Measurements from ENCODE around the gene UBE2M. TPM values are rescaled to one million over a fixed set of nuclear protein-coding genes. Genes with fewer than 3 reads are reported as not detected.

Gene UBE2M
- total and polyA plus RNA-seq, 4 donors, result 25.9 to 60.7 (median 55.7) TPM

DNA sequence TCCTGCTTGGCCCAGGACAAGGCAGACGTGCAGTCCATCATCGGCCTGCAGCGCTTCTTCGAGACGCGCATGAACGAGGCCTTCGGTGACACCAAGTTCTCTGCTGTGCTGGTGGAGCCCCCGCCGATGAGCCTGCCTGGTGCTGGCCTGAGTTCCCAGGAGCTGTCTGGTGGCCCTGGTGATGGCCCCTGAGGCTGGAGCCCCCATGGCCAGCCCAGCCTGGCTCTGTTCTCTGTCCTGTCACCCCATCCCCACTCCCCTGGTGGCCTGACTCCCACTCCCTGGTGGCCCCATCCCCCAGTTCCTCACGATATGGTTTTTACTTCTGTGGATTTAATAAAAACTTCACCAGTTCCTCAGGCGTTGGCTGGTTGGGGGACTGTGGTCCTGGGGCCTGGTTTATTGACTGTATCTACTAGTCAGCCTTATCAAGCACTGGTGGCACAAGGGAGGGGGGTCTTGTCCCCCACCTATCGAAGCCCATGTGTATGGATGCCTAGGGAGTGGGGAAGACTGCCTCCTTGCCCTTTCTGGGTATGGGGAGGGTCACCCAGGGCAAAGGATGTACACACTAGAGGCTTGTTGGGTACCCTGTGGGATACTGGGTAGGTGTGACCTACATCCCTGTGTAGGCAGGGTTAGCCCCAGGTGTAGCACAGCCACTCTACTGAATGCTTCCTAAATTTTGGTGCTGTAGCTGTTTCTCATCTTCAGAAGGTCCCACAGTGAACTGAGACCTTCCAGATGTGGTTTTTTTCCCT is 7.9 kb downstream of the UBE2M start:
- WGBS, 2 donors, result 88 to 91% methylated on average over 13 of the region's 13 CpGs
- TF ChIP-seq, protein P1, sequence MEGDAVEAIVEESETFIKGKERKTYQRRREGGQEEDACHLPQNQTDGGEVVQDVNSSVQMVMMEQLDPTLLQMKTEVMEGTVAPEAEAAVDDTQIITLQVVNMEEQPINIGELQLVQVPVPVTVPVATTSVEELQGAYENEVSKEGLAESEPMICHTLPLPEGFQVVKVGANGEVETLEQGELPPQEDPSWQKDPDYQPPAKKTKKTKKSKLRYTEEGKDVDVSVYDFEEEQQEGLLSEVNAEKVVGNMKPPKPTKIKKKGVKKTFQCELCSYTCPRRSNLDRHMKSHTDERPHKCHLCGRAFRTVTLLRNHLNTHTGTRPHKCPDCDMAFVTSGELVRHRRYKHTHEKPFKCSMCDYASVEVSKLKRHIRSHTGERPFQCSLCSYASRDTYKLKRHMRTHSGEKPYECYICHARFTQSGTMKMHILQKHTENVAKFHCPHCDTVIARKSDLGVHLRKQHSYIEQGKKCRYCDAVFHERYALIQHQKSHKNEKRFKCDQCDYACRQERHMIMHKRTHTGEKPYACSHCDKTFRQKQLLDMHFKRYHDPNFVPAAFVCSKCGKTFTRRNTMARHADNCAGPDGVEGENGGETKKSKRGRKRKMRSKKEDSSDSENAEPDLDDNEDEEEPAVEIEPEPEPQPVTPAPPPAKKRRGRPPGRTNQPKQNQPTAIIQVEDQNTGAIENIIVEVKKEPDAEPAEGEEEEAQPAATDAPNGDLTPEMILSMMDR (IDR thresholded peaks at IDR 0.05; ENCODE audit: control extremely low read depth, extremely low read depth), result no peak

DNA sequence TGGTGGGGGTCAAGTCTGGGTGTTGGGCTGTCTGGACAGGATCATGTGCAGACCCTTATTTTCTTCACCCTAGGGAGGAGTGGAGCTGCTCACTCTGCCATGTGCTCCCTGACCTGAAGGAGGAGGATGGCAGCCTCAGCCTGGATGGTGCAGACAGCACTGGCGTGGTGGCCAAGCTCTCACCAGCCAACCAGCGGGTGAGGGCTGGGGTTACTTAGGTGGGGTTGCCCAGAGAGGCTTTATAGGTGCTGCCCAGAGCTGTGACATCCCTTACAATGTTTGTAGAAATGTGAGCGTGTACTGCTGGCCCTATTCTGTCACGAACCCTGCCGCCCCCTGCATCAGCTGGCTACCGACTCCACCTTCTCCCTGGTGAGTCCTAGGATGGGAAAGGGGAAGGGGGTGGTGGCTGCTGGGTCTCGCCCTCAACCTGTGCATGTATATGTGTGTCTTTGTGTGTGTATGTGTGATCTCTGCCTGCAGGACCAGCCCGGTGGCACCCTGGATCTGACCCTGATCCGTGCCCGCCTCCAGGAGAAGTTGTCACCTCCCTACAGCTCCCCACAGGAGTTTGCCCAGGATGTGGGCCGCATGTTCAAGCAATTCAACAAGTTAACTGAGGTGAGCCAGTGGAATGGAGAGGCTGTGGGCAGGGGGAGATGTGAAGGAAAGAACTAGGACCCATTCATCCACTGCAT is 8.6 kb downstream of the UBE2M start:
- H3K4me1 ChIP-seq (ENCODE audit: control insufficient read depth in 5 of 5, insufficient read depth in 5 of 5, low read length in 5 of 5), result peaks cover 10 to 32% (median 16%) of the 10 kb centered on the region in 5 donors
- no peak for ATAC-seq (ENCODE audit: insufficient read depth, low FRiP score)

More for the DNA sequence above, 7.9 kb downstream of the UBE2M start:
- H3K9me3 ChIP-seq (ENCODE audit: control insufficient read depth in 4 of 4, insufficient read depth in 3 of 4, low read length in 3 of 4), result peaks cover 0 to 2% (median 0%) of the 10 kb centered on the region in 4 donors
- no peak for ATAC-seq (ENCODE audit: insufficient read depth, low FRiP score)
- no peaks in the 10 kb centered on the region for H3K27me3 ChIP-seq (ENCODE audit: control insufficient read depth in 3 of 3, insufficient read depth in 3 of 3, low read length in 2 of 3)
- H3K27ac ChIP-seq (ENCODE audit: low read depth in 1 of 2, low read length in 1 of 2), result no peak overlapping the region
- H3K9ac ChIP-seq (ENCODE audit: insufficient read depth in 1 of 2, low read length in 2 of 2), result no peak overlapping the region
- H3K4me1 ChIP-seq (ENCODE audit: control insufficient read depth in 5 of 5, insufficient read depth in 5 of 5, low read length in 5 of 5), result peaks cover 11 to 34% (median 17%) of the 10 kb centered on the region in 5 donors
- peak in 1 of 3 donors; percentile 12 for DNase-seq
- H3K4me3 ChIP-seq, result no peak overlapping the region
- H3K36me3 ChIP-seq (ENCODE audit: control insufficient read depth in 4 of 4, insufficient read depth in 4 of 4, low read length in 4 of 4), result peaks cover 13 to 61% (median 55%) of the 10 kb centered on the region in 4 donors

DNA sequence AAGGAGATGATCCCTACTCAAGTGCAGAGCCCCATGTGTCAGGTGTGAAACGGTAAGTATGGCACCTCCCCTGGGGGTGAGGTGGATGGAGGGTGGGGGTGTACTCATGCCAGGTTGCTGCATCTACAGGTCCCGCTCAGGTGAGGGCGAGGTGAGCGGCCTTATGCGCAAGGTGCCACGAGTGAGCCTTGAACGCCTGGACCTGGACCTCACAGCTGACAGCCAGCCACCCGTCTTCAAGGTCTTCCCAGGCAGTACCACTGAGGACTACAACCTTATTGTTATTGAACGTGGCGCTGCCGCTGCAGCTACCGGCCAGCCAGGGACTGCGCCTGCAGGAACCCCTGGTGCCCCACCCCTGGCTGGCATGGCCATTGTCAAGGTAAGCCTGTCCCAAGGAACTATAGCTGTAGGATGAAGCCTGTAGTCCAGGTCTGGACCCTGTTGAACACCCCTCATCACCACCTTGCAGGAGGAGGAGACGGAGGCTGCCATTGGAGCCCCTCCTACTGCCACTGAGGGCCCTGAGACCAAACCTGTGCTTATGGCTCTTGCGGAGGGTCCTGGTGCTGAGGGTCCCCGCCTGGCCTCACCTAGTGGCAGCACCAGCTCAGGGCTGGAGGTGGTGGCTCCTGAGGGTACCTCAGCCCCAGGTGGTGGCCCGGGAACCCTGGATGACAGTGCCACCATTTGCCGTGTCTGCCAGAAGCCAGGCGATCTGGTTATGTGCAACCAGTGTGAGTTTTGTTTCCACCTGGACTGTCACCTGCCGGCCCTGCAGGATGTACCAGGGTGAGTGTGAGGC is 9.3 kb downstream of the UBE2M start:
- Histone ChIP-seq H3K27ac (ENCODE audit: low read depth in 1 of 2, low read length in 1 of 2) (no peak overlapping the region), H3K9ac (ENCODE audit: insufficient read depth in 1 of 2, low read length in 2 of 2) (no peak overlapping the region), H3K4me1 (ENCODE audit: control insufficient read depth in 5 of 5, insufficient read depth in 5 of 5, low read length in 5 of 5) (peaks cover 10 to 24% (median 14%) of the 10 kb centered on the region in 5 donors), H3K27me3 (ENCODE audit: control insufficient read depth in 3 of 3, insufficient read depth in 3 of 3, low read length in 2 of 3) (no peaks in the 10 kb centered on the region), H3K4me3 (no peak overlapping the region), H3K36me3 (ENCODE audit: control insufficient read depth in 4 of 4, insufficient read depth in 4 of 4, low read length in 4 of 4) (peaks cover 13 to 61% (median 56%) of the 10 kb centered on the region in 4 donors), H3K9me3 (ENCODE audit: control insufficient read depth in 4 of 4, insufficient read depth in 3 of 4, low read length in 3 of 4) (peaks cover 0 to 2% (median 0%) of the 10 kb centered on the region in 4 donors)
- TF ChIP-seq, protein P1 (IDR thresholded peaks at IDR 0.05; ENCODE audit: control extremely low read depth, extremely low read depth), result no peak
- DNase-seq, result no peak
- ATAC-seq (ENCODE audit: insufficient read depth, low FRiP score), result no peak
- 94 to 95% methylated on average over 20 of the region's 20 CpGs for WGBS, 2 donors

More for the DNA sequence above, 8.6 kb downstream of the UBE2M start:
- H3K9me3 ChIP-seq (ENCODE audit: control insufficient read depth in 4 of 4, insufficient read depth in 3 of 4, low read length in 3 of 4), result peaks cover 0 to 2% (median 0%) of the 10 kb centered on the region in 4 donors
- TF ChIP-seq, protein P1 (IDR thresholded peaks at IDR 0.05; ENCODE audit: control extremely low read depth, extremely low read depth), result no peak
- H3K27ac ChIP-seq (ENCODE audit: low read depth in 1 of 2, low read length in 1 of 2), result no peak overlapping the region
- peaks cover 13 to 61% (median 56%) of the 10 kb centered on the region in 4 donors for H3K36me3 ChIP-seq (ENCODE audit: control insufficient read depth in 4 of 4, insufficient read depth in 4 of 4, low read length in 4 of 4)
- WGBS, 2 donors, result 92 to 94% methylated on average over 10 to 11 of the region's 11 CpGs
- no peak overlapping the region for H3K9ac ChIP-seq (ENCODE audit: insufficient read depth in 1 of 2, low read length in 2 of 2)
- H3K27me3 ChIP-seq (ENCODE audit: control insufficient read depth in 3 of 3, insufficient read depth in 3 of 3, low read length in 2 of 3), result no peaks in the 10 kb centered on the region
- DNase-seq, result no peak
- H3K4me3 ChIP-seq, result no peak overlapping the region

Data from lung (tissue), 12 donors.